Panc1 (cell line): ENCODE results near the gene TVP23A. TPM values are rescaled to one million over a fixed set of nuclear protein-coding genes. Genes with fewer than 3 reads are reported as not detected.

Experiments used
- ATAC-seq: fragments of 200-7000 bp; cut with Tn5 transposase; 2 replicates; pipeline ENCODE4 v1.9.1; 2020; ENCODE audit warnings: mild to moderate bottlenecking, moderate library complexity
- BruUV-seq: library from RNA; stranded (reverse); fragments of 400-500 nt; replicated peaks from 2 replicates; lab custom pipeline; 2021; lab: Mats Ljungman, UMichigan
- CTCF ChIA-PET: fragments of 300-600 bp; sonication (Branson Sonifier 250); formaldehyde crosslinking; loops from one replicate; lab custom pipeline; 2022; ENCODE audit warnings: antibody characterized with exemption; lab: Charles Lee
- POLR2A ChIA-PET: fragments of 300-600 bp; sonication (Branson Sonifier 250); formaldehyde crosslinking; loops from one replicate; lab custom pipeline; 2022; ENCODE audit warnings: antibody characterized with exemption; lab: Charles Lee
- DNase-seq: peaks from one replicate; pipeline ENCODE4 v3.0.0-alpha.2; 2010; ENCODE audit warnings: low read depth, low spot score
- H3K27ac ChIP-seq: 2 replicates; pipeline ENCODE4 v1.5.1; 2011; ENCODE audit warnings: mild to moderate bottlenecking, low read length, inconsistent platforms
- H3K27me3 ChIP-seq: fragments of 200-500 bp; sonication (Bioruptor generic); 2 replicates; pipeline ENCODE4 v1.6.0; 2014; ENCODE audit warnings: low read length, inconsistent platforms; ENCODE audit not compliant: control insufficient read depth, insufficient read depth
- H3K36me3 ChIP-seq: fragments of 200-500 bp; sonication (Bioruptor generic); 2 replicates; pipeline ENCODE4 v1.5.1; 2014; ENCODE audit warnings: inconsistent platforms, mild to moderate bottlenecking, low read length, moderate library complexity; ENCODE audit not compliant: control insufficient read depth, insufficient read depth
- H3K4me1 ChIP-seq: 2 replicates; pipeline ENCODE4 v1.5.1; 2011; ENCODE audit warnings: inconsistent platforms, mild to moderate bottlenecking, low read length, moderate library complexity; ENCODE audit not compliant: control insufficient read depth, insufficient read depth
- H3K4me3 ChIP-seq, 2 experiments: 2 replicates each; pipeline ENCODE4 v1.5.1; 2011 to 2012; ENCODE audit warnings: low read depth in 2 of 2, low read length in 2 of 2, mild to moderate bottlenecking in 2 of 2, inconsistent platforms in 1 of 2, moderate library complexity in 1 of 2
- H3K9me3 ChIP-seq: fragments of 200-500 bp; sonication (Bioruptor generic); 2 replicates; pipeline ENCODE4 v1.5.1; 2014; ENCODE audit warnings: low read depth, mild to moderate bottlenecking, inconsistent platforms, low read length, moderate library complexity; ENCODE audit not compliant: control insufficient read depth, insufficient read depth
- POLR2AphosphoS5 ChIP-seq: IDR thresholded peaks from 2 replicates; pipeline ENCODE4 v1.6.1; 2012; ENCODE audit warnings: mild to moderate bottlenecking, low read depth, low read length, moderate library complexity
- SIN3A ChIP-seq: IDR thresholded peaks from 2 replicates; pipeline ENCODE4 v1.6.1; 2012; ENCODE audit warnings: low read depth, mild to moderate bottlenecking, low read length, moderate library complexity, borderline replicate concordance; ENCODE audit not compliant: insufficient read depth
- TCF7L2 ChIP-seq: IDR thresholded peaks from 2 replicates; pipeline ENCODE4 v1.6.1; 2011; ENCODE audit warnings: mild to moderate bottlenecking, low read depth, low read length, inconsistent platforms
- in situ Hi-C: cut with HindIII; loops from 2 replicates; pipeline ENCODE4 v1.10.0; 2016; ENCODE audit warnings: low sequenced_read_pairs, low pct_unique_long_range_greater_than_20kb
- intact Hi-C: fragments of 100-400 bp; cut with micrococcal nuclease; formaldehyde crosslinking; loops from one replicate; pipeline ENCODE4 v1.10.0; 2022; ENCODE audit not compliant: unreplicated experiment
- total RNA-seq: library from RNA; stranded (reverse); gene quantifications from one replicate; pipeline ENCODE4 v1.2.1, GENCODE V29; 2021; ENCODE audit not compliant: unreplicated experiment
- TF ChIP-seq, protein P1 (sequence below), 2 experiments: IDR thresholded peaks; 2 replicates each; pipeline ENCODE4 v1.6.1; 2011 to 2012; ENCODE audit warnings: low read depth in 2 of 2, control low read depth in 1 of 2, low read length in 1 of 2, mild to moderate bottlenecking in 1 of 2, moderate library complexity in 1 of 2; ENCODE audit not compliant: insufficient read depth in 1 of 2
- TF ChIP-seq, protein P2 (sequence below): fragments of 450-650 bp; IDR thresholded peaks from 2 replicates; pipeline ENCODE4 v1.5.1; 2017; ENCODE audit warnings: mild to moderate bottlenecking

TVP23A gene
- total RNA-seq, 1 experiment from 2014 or later, result not detected

DNA sequence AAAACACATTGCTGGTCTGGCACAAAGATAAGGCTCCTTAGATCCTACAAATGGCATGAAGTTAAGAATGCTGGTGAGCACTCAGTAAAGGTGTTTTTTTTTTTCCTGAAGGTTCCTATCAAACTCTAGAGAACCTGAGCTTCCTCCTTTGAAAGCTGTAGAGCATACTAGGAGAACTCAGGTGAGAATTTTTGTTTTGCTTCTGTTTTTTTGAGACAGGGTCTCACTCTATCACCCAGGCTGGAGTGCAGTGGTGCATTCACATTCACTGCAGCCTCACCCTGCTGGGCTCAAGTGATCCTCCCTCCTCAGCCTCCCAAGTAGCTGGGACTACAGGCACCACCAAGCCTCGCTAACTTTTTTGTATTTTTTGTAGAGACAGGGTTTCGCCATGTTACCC lies 37.4 kb upstream of the TVP23A start:
- Histone ChIP-seq H3K9me3 (no peaks in the 10 kb centered on the region), H3K27ac (no peak overlapping the region), H3K36me3 (no peaks in the 10 kb centered on the region), H3K4me1 (no peaks in the 10 kb centered on the region), H3K4me3 (no peak overlapping the region), H3K27me3 (no peaks in the 10 kb centered on the region; the same call in 1 of the 2 replicates)
- ChIA-PET CTCF (interaction anchor here (0.6 kb wide), 1 partner anchor 126 kb away, joined by 3 read pairs; no protein-coding TSS in a partner anchor), POLR2A (no interaction called here)
- no TSS peak for BruUV-seq
- no peak for DNase-seq
- TF ChIP-seq POLR2AphosphoS5, result no peak
- no peak for TF ChIP-seq TCF7L2
- TF ChIP-seq SIN3A, result no peak
- TF ChIP-seq, protein P1, sequence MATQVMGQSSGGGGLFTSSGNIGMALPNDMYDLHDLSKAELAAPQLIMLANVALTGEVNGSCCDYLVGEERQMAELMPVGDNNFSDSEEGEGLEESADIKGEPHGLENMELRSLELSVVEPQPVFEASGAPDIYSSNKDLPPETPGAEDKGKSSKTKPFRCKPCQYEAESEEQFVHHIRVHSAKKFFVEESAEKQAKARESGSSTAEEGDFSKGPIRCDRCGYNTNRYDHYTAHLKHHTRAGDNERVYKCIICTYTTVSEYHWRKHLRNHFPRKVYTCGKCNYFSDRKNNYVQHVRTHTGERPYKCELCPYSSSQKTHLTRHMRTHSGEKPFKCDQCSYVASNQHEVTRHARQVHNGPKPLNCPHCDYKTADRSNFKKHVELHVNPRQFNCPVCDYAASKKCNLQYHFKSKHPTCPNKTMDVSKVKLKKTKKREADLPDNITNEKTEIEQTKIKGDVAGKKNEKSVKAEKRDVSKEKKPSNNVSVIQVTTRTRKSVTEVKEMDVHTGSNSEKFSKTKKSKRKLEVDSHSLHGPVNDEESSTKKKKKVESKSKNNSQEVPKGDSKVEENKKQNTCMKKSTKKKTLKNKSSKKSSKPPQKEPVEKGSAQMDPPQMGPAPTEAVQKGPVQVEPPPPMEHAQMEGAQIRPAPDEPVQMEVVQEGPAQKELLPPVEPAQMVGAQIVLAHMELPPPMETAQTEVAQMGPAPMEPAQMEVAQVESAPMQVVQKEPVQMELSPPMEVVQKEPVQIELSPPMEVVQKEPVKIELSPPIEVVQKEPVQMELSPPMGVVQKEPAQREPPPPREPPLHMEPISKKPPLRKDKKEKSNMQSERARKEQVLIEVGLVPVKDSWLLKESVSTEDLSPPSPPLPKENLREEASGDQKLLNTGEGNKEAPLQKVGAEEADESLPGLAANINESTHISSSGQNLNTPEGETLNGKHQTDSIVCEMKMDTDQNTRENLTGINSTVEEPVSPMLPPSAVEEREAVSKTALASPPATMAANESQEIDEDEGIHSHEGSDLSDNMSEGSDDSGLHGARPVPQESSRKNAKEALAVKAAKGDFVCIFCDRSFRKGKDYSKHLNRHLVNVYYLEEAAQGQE (IDR thresholded peaks at IDR 0.05; ENCODE audit: insufficient read depth in 1 of 2, low read depth in 2 of 2, low read length in 1 of 2), result no peak
- TF ChIP-seq, protein P2, sequence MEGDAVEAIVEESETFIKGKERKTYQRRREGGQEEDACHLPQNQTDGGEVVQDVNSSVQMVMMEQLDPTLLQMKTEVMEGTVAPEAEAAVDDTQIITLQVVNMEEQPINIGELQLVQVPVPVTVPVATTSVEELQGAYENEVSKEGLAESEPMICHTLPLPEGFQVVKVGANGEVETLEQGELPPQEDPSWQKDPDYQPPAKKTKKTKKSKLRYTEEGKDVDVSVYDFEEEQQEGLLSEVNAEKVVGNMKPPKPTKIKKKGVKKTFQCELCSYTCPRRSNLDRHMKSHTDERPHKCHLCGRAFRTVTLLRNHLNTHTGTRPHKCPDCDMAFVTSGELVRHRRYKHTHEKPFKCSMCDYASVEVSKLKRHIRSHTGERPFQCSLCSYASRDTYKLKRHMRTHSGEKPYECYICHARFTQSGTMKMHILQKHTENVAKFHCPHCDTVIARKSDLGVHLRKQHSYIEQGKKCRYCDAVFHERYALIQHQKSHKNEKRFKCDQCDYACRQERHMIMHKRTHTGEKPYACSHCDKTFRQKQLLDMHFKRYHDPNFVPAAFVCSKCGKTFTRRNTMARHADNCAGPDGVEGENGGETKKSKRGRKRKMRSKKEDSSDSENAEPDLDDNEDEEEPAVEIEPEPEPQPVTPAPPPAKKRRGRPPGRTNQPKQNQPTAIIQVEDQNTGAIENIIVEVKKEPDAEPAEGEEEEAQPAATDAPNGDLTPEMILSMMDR, result no peak
- ATAC-seq, result no peak
- intact Hi-C loops, result no loop called here
- in situ Hi-C loops, result no loop called here

DNA sequence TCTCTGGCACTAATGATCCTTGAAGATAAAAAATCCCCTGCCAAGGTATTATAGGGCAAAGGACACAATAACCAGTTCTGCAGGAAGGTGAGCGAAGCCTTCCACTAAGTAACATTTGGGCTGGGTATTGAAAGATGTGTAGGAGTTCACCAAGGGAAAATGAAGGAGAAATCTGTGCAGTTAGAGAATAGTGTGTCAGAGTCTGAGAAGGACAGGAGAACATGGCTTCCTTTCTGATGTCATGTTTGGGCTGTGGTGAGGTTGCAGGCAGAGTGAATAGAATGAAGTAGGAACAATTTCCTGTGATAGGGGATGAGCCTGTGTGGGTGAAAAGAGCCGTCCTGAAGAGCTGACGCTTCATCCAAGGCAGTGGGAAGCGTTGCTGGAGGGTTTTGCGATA lies 34.4 kb upstream of the TVP23A start:
- BruUV-seq, result no TSS peak
- CTCF ChIA-PET, result no interaction called here
- in situ Hi-C loops (no loop called here), intact Hi-C loops (no loop called here)
- no peak for DNase-seq
- no peaks in the 10 kb centered on the region for H3K9me3 ChIP-seq
- H3K27ac ChIP-seq, result no peak overlapping the region
- no peaks in the 10 kb centered on the region for H3K4me1 ChIP-seq
- TF ChIP-seq, protein P2, result no peak
- TF ChIP-seq POLR2AphosphoS5, result no peak
- TF ChIP-seq, protein P1 (IDR thresholded peaks at IDR 0.05; ENCODE audit: insufficient read depth in 1 of 2, low read depth in 2 of 2, low read length in 1 of 2), result no peak
- no peak for TF ChIP-seq SIN3A
- no peak for TF ChIP-seq TCF7L2
- POLR2A ChIA-PET, result no interaction called here
- ATAC-seq, result no peak
- no peaks in the 10 kb centered on the region for H3K36me3 ChIP-seq
- no peak overlapping the region for H3K4me3 ChIP-seq
- H3K27me3 ChIP-seq, result peaks cover 3% of the 10 kb centered on the region; the same call in 1 of the 2 replicates
